Astrocyte (in vitro differentiated cells and primary cell): Measurements from ENCODE around the gene CCDC158. TPM values are rescaled to one million over a fixed set of nuclear protein-coding genes. Genes with fewer than 3 reads are reported as not detected.

Source experiments
- DNase-seq: peaks from one replicate; pipeline ENCODE4 v3.0.0-alpha.2; 2010; ENCODE audit warnings: low read depth
- FAIRE-seq: peaks from 2 replicates; lab custom pipeline; 2011; peaks lifted over from hg19 to GRCh38; lab: Jason Lieb, UNC
- H2AFZ ChIP-seq: 2 replicates; pipeline ENCODE4 v1.6.0; 2012; ENCODE audit warnings: low read depth, low read length, inconsistent platforms
- H3K27ac ChIP-seq: 2 replicates; pipeline ENCODE4 v1.5.1; 2011; ENCODE audit warnings: low read depth, low read length, inconsistent platforms
- H3K27me3 ChIP-seq: 2 replicates; pipeline ENCODE4 v1.6.0; 2011; ENCODE audit warnings: low read length, inconsistent platforms; ENCODE audit not compliant: insufficient read depth
- H3K36me3 ChIP-seq: 2 replicates; pipeline ENCODE4 v1.5.1; 2011; ENCODE audit warnings: low read length, inconsistent platforms; ENCODE audit not compliant: insufficient read depth
- H3K4me1 ChIP-seq: 2 replicates; pipeline ENCODE4 v1.5.1; 2011; ENCODE audit warnings: low read length, inconsistent platforms; ENCODE audit not compliant: insufficient read depth
- H3K4me2 ChIP-seq: 2 replicates; pipeline ENCODE4 v1.6.0; 2012; ENCODE audit warnings: low read length, inconsistent platforms
- H3K4me3 ChIP-seq: 2 replicates; pipeline ENCODE4 v1.5.1; 2011; ENCODE audit warnings: low read depth, mild to moderate bottlenecking, low read length, inconsistent platforms; ENCODE audit not compliant: insufficient read depth
- H3K79me2 ChIP-seq: 2 replicates; pipeline ENCODE4 v1.6.0; 2012; ENCODE audit warnings: mild to moderate bottlenecking, low read length, inconsistent platforms; ENCODE audit not compliant: insufficient read depth
- H3K9ac ChIP-seq: 2 replicates; pipeline ENCODE4 v1.6.0; 2012; ENCODE audit warnings: mild to moderate bottlenecking, low read length, inconsistent platforms
- H3K9me3 ChIP-seq: 2 replicates; pipeline ENCODE4 v1.5.1; 2012; ENCODE audit warnings: low read depth, mild to moderate bottlenecking, low read length, inconsistent platforms; ENCODE audit not compliant: insufficient read depth
- H4K20me1 ChIP-seq: 2 replicates; pipeline ENCODE4 v1.6.0; 2012; ENCODE audit warnings: low read length, inconsistent platforms; ENCODE audit not compliant: insufficient read depth
- H3K27ac Mint-ChIP-seq: one replicate; pipeline ENCODE4 v1.8.0; 2021; ENCODE audit warnings: mild to moderate bottlenecking, mixed read lengths; ENCODE audit not compliant: unreplicated experiment
- H3K27me3 Mint-ChIP-seq: one replicate; pipeline ENCODE4 v1.8.0; 2021; ENCODE audit warnings: low read depth, mixed read lengths; ENCODE audit not compliant: unreplicated experiment
- H3K36me3 Mint-ChIP-seq: one replicate; pipeline ENCODE4 v1.8.0; 2021; ENCODE audit warnings: low read depth, mixed read lengths; ENCODE audit not compliant: unreplicated experiment
- H3K4me1 Mint-ChIP-seq: one replicate; pipeline ENCODE4 v1.8.0; 2021; ENCODE audit warnings: low read depth, mixed read lengths; ENCODE audit not compliant: unreplicated experiment
- H3K4me3 Mint-ChIP-seq: one replicate; pipeline ENCODE4 v1.8.0; 2021; ENCODE audit warnings: mild to moderate bottlenecking, moderate library complexity, mixed read lengths; ENCODE audit not compliant: unreplicated experiment
- H3K9me3 Mint-ChIP-seq: one replicate; pipeline ENCODE4 v1.8.0; 2021; ENCODE audit warnings: mild to moderate bottlenecking, mixed read lengths; ENCODE audit not compliant: unreplicated experiment
- CTCF ChIP-seq: IDR thresholded peaks from 2 replicates; pipeline ENCODE4 v1.5.1; 2011; ENCODE audit warnings: low read depth, mild to moderate bottlenecking, inconsistent platforms, low read length, moderate library complexity; ENCODE audit not compliant: insufficient read depth
- EZH2 ChIP-seq: IDR thresholded peaks from 2 replicates; pipeline ENCODE4 v1.6.1; 2012; ENCODE audit warnings: mild to moderate bottlenecking, low read length, inconsistent platforms; ENCODE audit not compliant: insufficient read depth
- total RNA-seq: library from RNA; stranded (reverse); gene quantifications from 2 replicates; pipeline ENCODE4 v1.2.1, GENCODE V29; 2021

CCDC158 gene
- total RNA-seq, 1 donor from 2014 or later = not detected

- Histone ChIP-seq H3K36me3 (no peaks in the 10 kb centered on the region), H3K9ac (peak within 1 kb of the TSS; percentile 76), H4K20me1 (no peaks in the 10 kb centered on the region), H2AFZ (peak within 1 kb of the TSS; percentile 73), H3K4me1 (peaks cover 4% of the 10 kb centered on the region), H3K79me2 (peaks cover 31% of the 10 kb centered on the region), H3K4me2 (peak within 1 kb of the TSS; percentile 84), H3K4me3 (peak within 1 kb of the TSS; percentile 58), H3K9me3 (no peaks in the 10 kb centered on the region), H3K27me3 (no peaks in the 10 kb centered on the region), H3K27ac (peak within 1 kb of the TSS; percentile 46)
- FAIRE-seq = no peak
- no peaks in the 10 kb centered on the region for H3K27me3 Mint-ChIP-seq
- H3K4me1 Mint-ChIP-seq = peaks cover 22% of the 10 kb centered on the region
- H3K36me3 Mint-ChIP-seq = peaks cover 11% of the 10 kb centered on the region
- no peaks in the 10 kb centered on the region for H3K9me3 Mint-ChIP-seq
- TF ChIP-seq CTCF (no peak), EZH2 (no peak)
- H3K27ac Mint-ChIP-seq = peak within 1 kb of the TSS; percentile 92
- peak; percentile 36 for DNase-seq
- H3K4me3 Mint-ChIP-seq = peak within 1 kb of the TSS; percentile 88
These were observed 14.1 kb upstream of the CCDC158 start, which contains the start of gene SHROOM3 for GRCh38 chr4:76434901-76435527. SHROOM3 (plus strand) TSS chr4:76435229; CDS start chr4:76436053, 824 bp downstream.

GRCh38 chr4:76430519-76431388, 9.8 kb upstream of the CCDC158 start:
- FAIRE-seq (peak; percentile 64), DNase-seq (peak; percentile 34)
- Histone ChIP-seq H3K36me3 (no peaks in the 10 kb centered on the region), H3K4me2 (peak overlapping the region; percentile 71), H3K27ac (no peak overlapping the region), H3K4me3 (no peak overlapping the region), H3K4me1 (peaks cover 2% of the 10 kb centered on the region), H3K79me2 (no peaks in the 10 kb centered on the region), H3K27me3 (no peaks in the 10 kb centered on the region), H4K20me1 (no peaks in the 10 kb centered on the region), H3K9ac (peak overlapping the region; percentile 41), H2AFZ (peak overlapping the region; percentile 32), H3K9me3 (no peaks in the 10 kb centered on the region)
- peaks cover 16% of the 10 kb centered on the region for H3K4me1 Mint-ChIP-seq
- TF ChIP-seq CTCF = peak; percentile 72
- TF ChIP-seq EZH2 = no peak
- no peaks in the 10 kb centered on the region for H3K27me3 Mint-ChIP-seq
- H3K27ac Mint-ChIP-seq = peak overlapping the region; percentile 77
- H3K36me3 Mint-ChIP-seq = no peaks in the 10 kb centered on the region
- no peak overlapping the region for H3K4me3 Mint-ChIP-seq
- H3K9me3 Mint-ChIP-seq = no peaks in the 10 kb centered on the region
